ENCODE results near the gene AHCTF1. TPM values are rescaled to one million over a fixed set of nuclear protein-coding genes. Genes with fewer than 3 reads are reported as not detected.

AHCTF1 gene, protein sequence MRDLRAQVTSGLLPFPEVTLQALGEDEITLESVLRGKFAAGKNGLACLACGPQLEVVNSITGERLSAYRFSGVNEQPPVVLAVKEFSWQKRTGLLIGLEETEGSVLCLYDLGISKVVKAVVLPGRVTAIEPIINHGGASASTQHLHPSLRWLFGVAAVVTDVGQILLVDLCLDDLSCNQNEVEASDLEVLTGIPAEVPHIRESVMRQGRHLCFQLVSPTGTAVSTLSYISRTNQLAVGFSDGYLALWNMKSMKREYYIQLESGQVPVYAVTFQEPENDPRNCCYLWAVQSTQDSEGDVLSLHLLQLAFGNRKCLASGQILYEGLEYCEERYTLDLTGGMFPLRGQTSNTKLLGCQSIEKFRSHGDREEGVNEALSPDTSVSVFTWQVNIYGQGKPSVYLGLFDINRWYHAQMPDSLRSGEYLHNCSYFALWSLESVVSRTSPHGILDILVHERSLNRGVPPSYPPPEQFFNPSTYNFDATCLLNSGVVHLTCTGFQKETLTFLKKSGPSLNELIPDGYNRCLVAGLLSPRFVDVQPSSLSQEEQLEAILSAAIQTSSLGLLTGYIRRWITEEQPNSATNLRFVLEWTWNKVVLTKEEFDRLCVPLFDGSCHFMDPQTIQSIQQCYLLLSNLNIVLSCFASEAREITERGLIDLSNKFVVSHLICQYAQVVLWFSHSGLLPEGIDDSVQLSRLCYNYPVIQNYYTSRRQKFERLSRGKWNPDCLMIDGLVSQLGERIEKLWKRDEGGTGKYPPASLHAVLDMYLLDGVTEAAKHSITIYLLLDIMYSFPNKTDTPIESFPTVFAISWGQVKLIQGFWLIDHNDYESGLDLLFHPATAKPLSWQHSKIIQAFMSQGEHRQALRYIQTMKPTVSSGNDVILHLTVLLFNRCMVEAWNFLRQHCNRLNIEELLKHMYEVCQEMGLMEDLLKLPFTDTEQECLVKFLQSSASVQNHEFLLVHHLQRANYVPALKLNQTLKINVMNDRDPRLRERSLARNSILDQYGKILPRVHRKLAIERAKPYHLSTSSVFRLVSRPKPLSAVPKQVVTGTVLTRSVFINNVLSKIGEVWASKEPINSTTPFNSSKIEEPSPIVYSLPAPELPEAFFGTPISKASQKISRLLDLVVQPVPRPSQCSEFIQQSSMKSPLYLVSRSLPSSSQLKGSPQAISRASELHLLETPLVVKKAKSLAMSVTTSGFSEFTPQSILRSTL (N-terminal part only)
- 11.0 and 15.4 TPM in 2 replicates for total RNA-seq

DNA sequence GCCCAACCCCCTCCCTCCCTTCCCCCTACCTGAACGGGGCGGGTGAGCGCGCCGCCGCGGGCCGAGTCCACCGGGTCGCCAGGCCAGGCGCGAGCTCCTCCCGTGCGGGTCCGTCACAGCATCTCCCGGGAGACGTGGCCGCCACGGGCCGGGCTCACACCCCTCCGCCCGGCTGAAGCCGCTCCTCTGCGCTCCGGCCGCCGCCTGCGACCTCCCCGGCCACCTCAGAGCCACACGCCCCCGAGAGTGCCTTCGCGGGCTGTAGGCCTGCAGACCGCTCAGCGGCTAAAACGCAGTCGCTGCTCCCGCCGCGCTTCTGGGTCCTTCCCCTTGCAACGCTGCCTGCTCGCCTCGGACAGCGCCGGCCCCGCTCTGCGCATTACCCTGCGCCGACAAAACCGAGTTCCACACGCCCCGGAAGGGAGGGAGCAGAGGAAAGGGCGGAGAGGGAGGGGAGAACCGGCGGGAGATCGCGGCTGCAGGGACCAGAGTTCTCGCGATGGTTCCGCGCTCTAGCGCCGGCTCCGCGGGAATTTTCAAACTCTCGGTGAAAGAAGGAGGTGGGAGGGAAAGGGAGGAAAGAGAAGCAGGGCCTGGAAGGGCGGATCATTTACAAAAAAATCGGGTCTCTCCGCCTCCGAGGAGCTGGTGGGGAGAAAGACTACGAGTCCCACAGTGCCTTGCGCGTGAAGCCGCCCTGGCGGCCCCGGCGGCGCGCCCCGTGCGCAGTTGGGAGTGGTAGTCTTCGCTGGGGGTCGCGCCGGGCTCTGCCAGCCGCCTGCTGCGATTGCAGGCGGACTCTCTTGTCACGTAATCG, at the start of gene AHCTF1:
Gene AHCTF1, minus strand, starts transcription at position 400 of the 817 bp plus-strand sequence. CDS start 13,578 bp downstream, outside the sequence.

Other genes with a start within 250 kb of the AHCTF1 start
- 44.3 and 47.6 TPM in 2 replicates for gene SCCPDH, start 207.5 kb downstream of the AHCTF1 start, total RNA-seq
- gene ZNF695, start 76.1 kb upstream of the AHCTF1 start, total RNA-seq: 1.2 and 3.4 TPM in 2 replicates
- gene ZNF670, start 146.9 kb upstream of the AHCTF1 start, total RNA-seq: 1.2 and 2.8 TPM in 2 replicates
- gene ZNF669, start 172.4 kb upstream of the AHCTF1 start, total RNA-seq: 4.9 and 7.1 TPM in 2 replicates
- gene ZNF124, start 240.1 kb upstream of the AHCTF1 start, total RNA-seq: 8.1 and 12.2 TPM in 2 replicates